T-helper 17 cell (primary cell): ENCODE data around the gene IL36A. TPM values are rescaled to one million over a fixed set of nuclear protein-coding genes. Genes with fewer than 3 reads are reported as not detected.

ENCODE experiments used
- ATAC-seq: fragments of 150-1000 bp; cut with Tn5 transposase; 2 replicates; pipeline ENCODE4 v1.10.0; 2021; ENCODE audit warnings: mild to moderate bottlenecking, moderate library complexity
- DNase-seq, 3 donors: peaks; one replicate each; pipeline versions ENCODE4 v3.0.0 to v3.0.0-alpha.2; 2020 to 2021
- H3K9me3 ChIP-seq: one replicate; pipeline ENCODE4 v1.7.0; 2013; ENCODE audit warnings: low read length, mild to moderate bottlenecking; ENCODE audit not compliant: control insufficient read depth, poor library complexity, severe bottlenecking
- H3K27ac Mint-ChIP-seq: one replicate; pipeline ENCODE4 v1.8.0; 2022; ENCODE audit warnings: mild to moderate bottlenecking, moderate library complexity, mixed read lengths
- H3K27me3 Mint-ChIP-seq: one replicate; pipeline ENCODE4 v1.8.0; 2022; ENCODE audit warnings: mixed read lengths
- H3K36me3 Mint-ChIP-seq: one replicate; pipeline ENCODE4 v1.8.0; 2022; ENCODE audit warnings: low read depth, mixed read lengths
- H3K4me1 Mint-ChIP-seq: one replicate; pipeline ENCODE4 v1.8.0; 2022; ENCODE audit warnings: mild to moderate bottlenecking, mixed read lengths
- H3K4me3 Mint-ChIP-seq: one replicate; pipeline ENCODE4 v1.8.0; 2022; ENCODE audit warnings: mild to moderate bottlenecking, moderate library complexity, mixed read lengths
- total RNA-seq, 4 donors: library from RNA in 2 of 4; stranded (reverse) in 2 of 4; gene quantifications; one replicate each; pipeline ENCODE4 v1.2.3 and lab custom pipeline; 2022 to 2026

The IL36A gene, protein sequence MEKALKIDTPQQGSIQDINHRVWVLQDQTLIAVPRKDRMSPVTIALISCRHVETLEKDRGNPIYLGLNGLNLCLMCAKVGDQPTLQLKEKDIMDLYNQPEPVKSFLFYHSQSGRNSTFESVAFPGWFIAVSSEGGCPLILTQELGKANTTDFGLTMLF
- total RNA-seq (not detected), total RNA-seq (lab: John Stamatoyannopoulos, UW) (0 to 0.08 reads per million in 2 donors)

DNA sequence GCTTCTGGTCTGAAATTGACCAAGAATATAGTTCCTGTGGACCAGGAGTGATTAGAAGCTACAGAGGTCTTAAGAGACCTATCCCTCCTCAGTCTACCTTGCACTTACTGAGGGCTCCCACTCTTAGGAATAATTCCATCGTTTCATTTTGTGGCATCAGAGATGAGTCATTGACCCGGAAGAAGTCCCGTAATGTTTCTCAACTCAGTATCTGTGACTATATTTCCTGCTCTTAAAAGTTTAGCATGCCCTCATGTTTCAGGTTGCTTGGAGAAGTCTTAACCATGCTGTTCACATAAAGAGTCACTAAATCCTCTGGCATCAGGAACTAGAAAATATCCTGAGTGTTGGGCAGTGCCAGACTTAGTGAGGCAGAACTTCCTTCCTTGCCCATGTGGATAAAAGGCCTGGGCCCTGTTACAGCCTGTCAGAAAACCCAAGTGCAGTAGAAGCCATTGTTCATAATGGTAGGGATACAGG, at the start of gene IL36A:
Gene IL36A (plus strand): TSS at position 430 of the 480 bp plus-strand sequence. CDS start 413 bp downstream, outside the sequence.
- Mint-ChIP-seq H3K27me3 (no peaks in the 10 kb centered on the region), H3K4me1 (no peaks in the 10 kb centered on the region), H3K27ac (no peak within 1 kb of the TSS), H3K36me3 (peaks cover 6% of the 10 kb centered on the region), H3K4me3 (no peak within 1 kb of the TSS)
- ATAC-seq (no peak), DNase-seq (no peak)
- H3K9me3 ChIP-seq, result peaks cover 5% of the 10 kb centered on the region

DNA sequence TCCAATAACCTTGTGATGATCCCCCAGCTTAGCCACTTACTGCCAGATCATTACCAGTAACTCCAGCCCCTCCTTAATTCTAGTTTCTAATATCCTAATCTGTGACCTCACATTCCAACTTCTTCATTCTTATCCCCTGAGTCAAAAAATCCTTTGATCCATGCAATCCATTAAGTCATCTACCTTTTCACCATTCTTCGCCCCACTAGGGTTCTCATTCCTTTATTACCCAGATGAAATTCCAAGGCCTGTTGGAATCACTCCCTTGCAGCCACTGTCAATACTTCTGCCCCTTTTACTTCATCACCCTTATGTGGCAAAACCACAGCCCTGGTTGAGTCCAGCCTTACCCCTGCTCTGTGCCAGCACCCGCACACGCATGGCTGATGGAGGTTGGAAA, 47.7 kb upstream of the IL36A start:
- DNase-seq (no peak), ATAC-seq (no peak)
- Mint-ChIP-seq H3K27ac (no peak overlapping the region), H3K4me3 (no peak overlapping the region), H3K4me1 (no peaks in the 10 kb centered on the region), H3K36me3 (peaks cover 4% of the 10 kb centered on the region), H3K27me3 (peaks cover 20% of the 10 kb centered on the region)
- H3K9me3 ChIP-seq, result no peaks in the 10 kb centered on the region

DNA sequence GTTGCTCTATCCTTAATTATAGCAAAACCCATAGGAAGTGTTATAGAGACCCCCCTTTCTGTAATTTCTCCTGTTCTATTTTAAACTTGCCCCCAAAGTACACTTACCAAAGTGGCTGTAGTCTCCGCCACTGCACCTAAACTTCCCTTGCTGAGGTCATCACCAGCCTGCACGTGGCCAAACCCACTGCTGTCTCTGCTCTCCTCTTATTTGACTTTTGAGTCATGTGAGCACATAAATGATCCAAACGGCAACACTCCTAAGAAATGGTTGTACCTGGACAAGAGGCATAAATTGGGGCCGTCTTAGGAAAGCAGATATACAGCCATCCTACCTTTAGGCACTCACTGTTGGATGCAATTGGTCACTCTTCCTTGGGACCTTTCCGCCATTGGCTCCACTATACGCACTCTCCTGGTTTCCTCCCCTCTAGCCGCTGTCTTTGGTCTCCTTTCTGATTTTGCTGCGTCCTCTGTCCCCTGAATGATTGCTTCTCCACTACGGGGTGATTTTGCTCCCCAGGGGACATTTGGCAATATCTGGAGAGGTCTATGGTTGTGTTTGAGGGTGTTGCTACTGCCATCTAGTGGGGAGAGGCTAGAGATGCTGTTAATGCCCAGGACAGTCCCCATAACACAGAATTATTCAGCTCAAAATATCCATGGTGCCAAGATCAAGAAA, 46.7 kb upstream of the IL36A start:
- no peaks in the 10 kb centered on the region for H3K9me3 ChIP-seq
- Mint-ChIP-seq H3K36me3 (peaks cover 4% of the 10 kb centered on the region), H3K4me3 (no peak overlapping the region), H3K4me1 (no peaks in the 10 kb centered on the region), H3K27ac (no peak overlapping the region), H3K27me3 (peaks cover 21% of the 10 kb centered on the region)
- ATAC-seq (peak; percentile 80), DNase-seq (peak in 1 of 3 donors; percentile 9)

DNA sequence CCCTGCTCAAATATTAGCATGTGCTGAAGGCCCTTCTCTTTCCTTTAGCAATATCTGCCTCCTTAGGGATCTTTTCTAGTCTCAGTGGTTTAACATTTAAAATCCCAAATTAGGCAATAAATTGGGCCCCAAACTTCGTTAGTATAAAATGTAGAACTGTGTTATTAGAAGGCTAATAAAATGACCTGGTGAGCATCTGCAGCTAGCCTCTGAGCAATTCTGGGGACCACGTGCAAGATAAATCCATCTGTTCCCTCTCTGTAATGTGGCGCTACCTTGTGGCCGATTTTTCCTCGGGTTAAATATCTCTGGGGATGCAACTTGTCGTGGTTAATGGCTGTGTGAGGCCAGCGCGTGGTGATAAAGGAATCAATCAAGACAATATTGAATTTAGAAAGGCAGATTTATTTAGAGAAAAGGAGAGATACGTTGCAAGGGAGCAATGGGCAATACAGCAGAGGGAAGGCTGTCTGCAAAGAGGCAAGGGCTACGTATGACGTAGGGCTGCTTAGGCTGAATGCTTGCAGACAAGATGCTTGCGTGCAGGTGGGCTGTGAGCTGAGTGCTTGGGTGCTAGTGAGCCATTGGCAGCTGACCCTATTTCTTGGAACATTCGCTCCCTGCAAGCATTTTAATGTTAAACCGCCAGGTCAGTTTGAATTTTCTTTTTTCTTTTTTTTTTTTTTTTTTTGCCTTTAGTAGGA, 46.0 kb upstream of the IL36A start:
- DNase-seq, result no peak
- no peak overlapping the region for H3K27ac Mint-ChIP-seq
- H3K4me1 Mint-ChIP-seq, result no peaks in the 10 kb centered on the region
- no peak for ATAC-seq
- H3K27me3 Mint-ChIP-seq, result peaks cover 23% of the 10 kb centered on the region
- no peaks in the 10 kb centered on the region for H3K9me3 ChIP-seq
- H3K36me3 Mint-ChIP-seq, result peaks cover 3% of the 10 kb centered on the region
- H3K4me3 Mint-ChIP-seq, result no peak overlapping the region

DNA sequence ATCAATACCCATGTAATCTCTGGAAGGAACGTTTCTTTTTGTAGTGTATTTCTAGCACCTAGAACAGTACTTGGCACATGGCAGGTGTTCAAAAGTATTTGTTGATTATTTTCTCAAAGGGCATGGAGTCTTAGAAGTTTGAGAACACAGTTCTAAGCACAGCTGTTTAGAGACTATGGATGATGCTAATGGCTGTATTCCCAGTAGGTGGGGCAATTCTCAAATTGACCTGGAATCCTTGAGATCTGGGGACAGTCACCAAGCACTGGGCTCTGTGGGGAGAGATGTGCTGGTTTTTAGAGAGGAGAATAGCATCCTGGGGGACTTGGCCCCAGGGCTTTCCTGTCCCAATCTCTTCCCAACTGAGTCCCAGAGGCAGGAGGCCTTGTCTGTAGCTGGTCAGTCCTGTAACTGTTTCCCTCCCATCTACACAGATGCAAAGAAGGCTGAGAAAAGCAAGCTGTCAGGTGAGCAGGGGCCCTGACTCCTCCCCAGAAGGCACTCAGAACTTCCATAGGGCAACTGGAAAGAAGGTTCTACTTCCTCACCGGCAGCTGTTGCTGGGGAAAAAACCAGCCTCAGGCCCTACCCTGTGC, 44.9 kb upstream of the IL36A start:
- Mint-ChIP-seq H3K36me3 (no peaks in the 10 kb centered on the region), H3K27me3 (peaks cover 12% of the 10 kb centered on the region), H3K4me1 (no peaks in the 10 kb centered on the region), H3K4me3 (no peak overlapping the region), H3K27ac (no peak overlapping the region)
- H3K9me3 ChIP-seq, result no peaks in the 10 kb centered on the region
- ATAC-seq (no peak), DNase-seq (no peak)

DNA sequence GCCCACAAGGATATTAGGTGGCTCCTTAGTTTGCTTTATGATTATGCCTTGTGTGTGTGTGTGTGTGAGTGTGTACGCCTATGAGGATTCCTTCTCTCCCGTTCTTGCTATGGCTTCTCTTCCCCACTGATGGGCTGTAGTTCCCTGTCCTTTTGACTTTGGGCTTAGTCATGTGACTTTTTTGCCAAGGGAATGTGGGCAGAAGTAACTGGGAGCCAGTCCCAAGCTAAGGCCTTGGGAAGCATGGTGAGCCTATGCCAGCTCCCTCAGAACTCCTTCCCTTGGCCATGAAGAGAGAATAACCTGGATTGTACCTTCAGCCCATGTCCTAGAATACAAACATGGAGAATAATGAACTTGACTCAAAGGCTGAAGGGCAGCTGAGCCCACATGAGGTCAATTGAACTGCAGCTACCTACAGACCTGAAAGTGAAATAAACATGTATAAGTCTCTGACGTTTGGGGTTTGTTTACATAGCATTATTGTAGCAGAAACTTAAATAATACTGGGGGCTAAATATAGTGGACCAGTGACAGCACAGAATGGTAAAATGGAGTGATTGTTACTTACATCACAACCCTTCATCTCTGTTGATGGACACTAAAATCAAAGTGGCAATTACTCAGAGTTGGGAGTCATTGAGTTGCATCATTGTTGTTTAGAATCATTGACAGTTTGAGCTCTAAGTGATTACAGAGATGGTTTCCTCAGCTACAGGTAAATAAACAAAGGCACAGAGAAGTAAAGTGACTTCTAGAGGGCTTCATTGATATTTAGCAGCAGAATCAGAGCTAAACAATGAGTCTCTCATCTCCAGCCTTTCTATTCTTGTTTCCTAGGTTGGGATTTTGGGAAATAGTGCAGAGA, 42.7 kb upstream of the IL36A start:
- DNase-seq (no peak), ATAC-seq (no peak)
- Mint-ChIP-seq H3K36me3 (no peaks in the 10 kb centered on the region), H3K4me1 (no peaks in the 10 kb centered on the region), H3K27me3 (peaks cover 12% of the 10 kb centered on the region), H3K27ac (no peak overlapping the region), H3K4me3 (no peak overlapping the region)
- H3K9me3 ChIP-seq, result no peaks in the 10 kb centered on the region

DNA sequence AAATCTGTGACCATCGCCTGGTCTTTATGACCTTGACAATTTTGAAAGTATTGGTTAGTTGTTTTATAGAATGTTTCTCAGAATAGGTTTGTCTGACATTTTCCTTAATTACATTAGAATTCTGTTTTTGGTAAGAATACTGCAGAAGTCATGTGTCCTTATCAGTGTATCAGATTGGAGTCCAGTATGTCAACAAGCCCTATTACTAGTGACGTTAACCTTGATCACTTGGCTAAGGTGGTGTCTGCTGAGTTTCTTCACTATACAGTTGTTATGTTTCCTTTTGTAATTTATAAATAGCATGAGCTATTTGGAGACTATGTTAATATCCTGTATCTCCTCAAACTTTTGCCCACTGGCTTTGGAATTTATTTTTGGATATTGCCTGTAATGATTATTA, 38.2 kb upstream of the IL36A start:
- no peak for ATAC-seq
- no peak for DNase-seq
- H3K4me3 Mint-ChIP-seq, result no peak overlapping the region
- H3K36me3 Mint-ChIP-seq, result peaks cover 2% of the 10 kb centered on the region
- peaks cover 20% of the 10 kb centered on the region for H3K27me3 Mint-ChIP-seq
- no peak overlapping the region for H3K27ac Mint-ChIP-seq
- H3K9me3 ChIP-seq, result no peaks in the 10 kb centered on the region
- H3K4me1 Mint-ChIP-seq, result no peaks in the 10 kb centered on the region

DNA sequence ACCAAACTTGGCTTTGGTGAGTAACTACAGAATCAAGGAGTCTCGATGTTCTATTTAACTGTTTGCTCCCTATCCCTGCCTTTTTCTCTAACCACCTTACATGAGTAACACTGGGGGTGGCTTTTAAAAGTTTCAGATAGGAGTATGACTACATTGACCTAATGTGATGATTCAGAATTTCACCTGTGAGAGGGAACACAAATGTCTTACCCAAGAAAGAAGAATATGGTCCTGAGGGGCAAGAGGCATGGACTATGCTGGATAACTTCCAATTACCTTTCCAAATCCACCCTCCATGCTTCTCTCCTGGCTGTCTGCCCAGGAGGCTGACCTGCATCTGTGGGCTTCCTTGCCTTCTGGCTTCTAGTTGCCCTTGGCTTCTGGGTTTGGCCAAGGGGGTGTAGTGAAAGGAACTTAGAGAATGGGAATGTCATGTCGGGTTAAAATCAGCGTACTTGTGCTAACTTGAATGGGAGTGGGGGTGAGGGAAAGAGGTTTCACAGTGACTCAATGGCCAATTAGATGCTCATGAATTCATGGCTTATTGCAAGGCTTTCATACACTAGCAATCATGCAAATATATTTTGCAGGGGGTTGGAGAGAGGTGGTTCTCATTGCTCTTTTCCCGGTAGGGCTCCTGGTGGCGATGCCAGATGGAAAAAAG, 32.7 kb upstream of the IL36A start:
- no peak overlapping the region for H3K4me3 Mint-ChIP-seq
- no peaks in the 10 kb centered on the region for H3K4me1 Mint-ChIP-seq
- peaks cover 31% of the 10 kb centered on the region for H3K27me3 Mint-ChIP-seq
- H3K36me3 Mint-ChIP-seq, result peaks cover 2% of the 10 kb centered on the region
- ATAC-seq (no peak), DNase-seq (no peak)
- H3K9me3 ChIP-seq, result no peaks in the 10 kb centered on the region
- H3K27ac Mint-ChIP-seq, result no peak overlapping the region

DNA sequence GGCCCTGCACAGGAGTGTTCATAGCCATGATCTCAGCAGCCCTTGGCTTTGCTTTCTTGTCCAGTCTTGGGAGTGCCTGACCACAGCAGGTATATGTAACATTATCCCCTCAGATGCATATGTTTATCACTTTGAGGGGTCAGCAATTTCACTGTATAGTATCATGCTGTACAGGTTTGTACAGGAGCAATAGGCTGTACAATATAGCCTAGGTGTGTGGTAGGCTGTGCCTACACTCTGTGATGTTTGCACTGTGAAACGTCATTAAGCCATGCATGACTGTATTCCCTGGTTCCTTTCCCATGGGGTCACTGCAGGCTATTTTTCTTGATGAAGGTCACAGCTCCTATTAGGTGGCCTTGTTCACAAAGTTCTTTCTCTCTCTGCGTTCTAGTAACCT, 32.1 kb upstream of the IL36A start:
- Mint-ChIP-seq H3K4me3 (no peak overlapping the region), H3K4me1 (no peaks in the 10 kb centered on the region), H3K27me3 (peaks cover 31% of the 10 kb centered on the region), H3K36me3 (peaks cover 2% of the 10 kb centered on the region), H3K27ac (no peak overlapping the region)
- DNase-seq (no peak), ATAC-seq (no peak)
- H3K9me3 ChIP-seq, result no peaks in the 10 kb centered on the region

DNA sequence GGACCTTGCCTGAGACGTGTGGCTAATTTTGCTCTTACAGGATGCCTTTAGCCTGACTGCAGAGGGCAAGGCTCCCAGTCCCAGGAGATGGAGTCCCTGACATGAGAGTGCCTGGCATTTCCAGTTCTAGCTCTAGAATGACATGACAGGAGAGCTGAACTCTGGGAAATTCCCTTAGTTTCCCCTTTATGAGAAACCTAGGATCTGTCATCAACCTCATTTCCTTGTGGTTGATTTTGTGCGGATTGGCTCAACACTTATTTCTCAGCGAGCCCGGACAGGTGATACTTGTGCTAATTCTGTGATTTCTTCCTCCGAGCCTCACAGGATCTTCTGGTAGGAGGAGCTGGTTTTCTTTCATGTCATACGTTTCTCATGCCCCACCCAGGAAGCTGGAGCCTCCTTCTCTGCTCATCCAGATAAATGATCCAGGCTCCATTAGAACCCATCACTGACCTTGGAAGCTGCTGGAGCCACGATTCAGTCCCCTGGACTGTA, 27.7 kb upstream of the IL36A start, which contains the start of gene IL36G:
Gene IL36G (plus strand): TSS at position 448 of the 498 bp plus-strand sequence. CDS start 633 bp downstream, outside the sequence.
- Mint-ChIP-seq H3K27me3 (peaks cover 17% of the 10 kb centered on the region), H3K4me3 (no peak within 1 kb of the TSS)

DNA sequence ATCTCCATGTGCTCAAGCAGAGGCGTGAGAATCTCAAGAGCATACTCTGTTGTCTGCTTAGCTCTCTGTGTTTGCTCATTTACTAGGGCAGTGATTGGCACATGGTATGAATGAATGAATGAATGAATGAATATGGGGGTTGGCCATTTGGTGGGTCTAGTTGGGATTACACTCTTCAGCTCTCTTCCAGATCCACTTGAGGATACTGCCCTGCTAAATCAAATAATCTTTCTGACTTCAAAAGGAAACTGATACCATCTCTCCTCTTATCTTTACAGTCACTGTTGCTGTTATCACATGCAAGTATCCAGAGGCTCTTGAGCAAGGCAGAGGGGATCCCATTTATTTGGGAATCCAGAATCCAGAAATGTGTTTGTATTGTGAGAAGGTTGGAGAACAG, 25.5 kb upstream of the IL36A start:
- peak overlapping the region; percentile 19 for H3K27ac Mint-ChIP-seq
- no peak for DNase-seq
- H3K4me3 Mint-ChIP-seq, result no peak overlapping the region

More for the DNA sequence above, 27.7 kb upstream of the IL36A start, which contains the start of gene IL36G:
- Mint-ChIP-seq H3K27ac (no peak within 1 kb of the TSS), H3K4me1 (peaks cover 7% of the 10 kb centered on the region), H3K36me3 (no peaks in the 10 kb centered on the region)
- DNase-seq (no peak), ATAC-seq (no peak)
- no peaks in the 10 kb centered on the region for H3K9me3 ChIP-seq

DNA sequence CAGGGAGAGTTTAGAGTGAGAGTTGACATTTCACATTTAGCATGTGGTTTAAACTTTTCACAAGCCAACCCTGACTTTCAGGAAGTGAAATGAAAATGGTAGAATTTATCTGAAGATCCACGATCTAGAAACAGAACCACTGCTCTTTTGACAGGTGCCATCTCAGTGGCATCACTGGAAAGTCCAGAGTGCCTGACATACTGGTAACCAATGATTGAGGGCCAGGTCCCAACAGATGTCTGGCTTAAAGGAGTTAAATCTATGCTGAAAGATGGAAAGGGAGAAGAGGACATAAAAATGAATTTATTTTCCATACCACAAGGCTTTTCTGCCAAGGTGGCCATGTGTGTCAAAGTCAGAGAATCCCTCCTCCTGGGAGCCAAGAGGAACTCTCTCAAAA, 24.7 kb upstream of the IL36A start:
- peaks cover 9% of the 10 kb centered on the region for H3K27me3 Mint-ChIP-seq
- DNase-seq (no peak), ATAC-seq (no peak)
- H3K4me3 Mint-ChIP-seq, result no peak overlapping the region
- H3K4me1 Mint-ChIP-seq, result peaks cover 16% of the 10 kb centered on the region
- peak overlapping the region; percentile 19 for H3K27ac Mint-ChIP-seq
- H3K36me3 Mint-ChIP-seq, result no peaks in the 10 kb centered on the region
- H3K9me3 ChIP-seq, result no peaks in the 10 kb centered on the region

More for the DNA sequence above, 25.5 kb upstream of the IL36A start:
- Mint-ChIP-seq H3K4me1 (peaks cover 10% of the 10 kb centered on the region), H3K27me3 (peaks cover 12% of the 10 kb centered on the region), H3K36me3 (no peaks in the 10 kb centered on the region)
- H3K9me3 ChIP-seq, result no peaks in the 10 kb centered on the region
- no peak for ATAC-seq
